Hepatocyte (in vitro differentiated cells): ENCODE data around the gene RAPGEF4.

Experiments
- CTCF ChIP-seq: fragments of 200-600 bp; sonication (generic); IDR thresholded peaks from 2 replicates; pipeline ENCODE4 v1.5.1; 2016; ENCODE audit warnings: antibody characterized with exemption, mild to moderate bottlenecking; ENCODE audit not compliant: poor library complexity
- EZH2 ChIP-seq: fragments of 200-600 bp; sonication (generic); IDR thresholded peaks from 2 replicates; pipeline ENCODE4 v1.6.1; 2016; ENCODE audit warnings: antibody characterized with exemption, mild to moderate bottlenecking, borderline replicate concordance
- EZH2phosphoT487 ChIP-seq: fragments of 200-600 bp; sonication (generic); IDR thresholded peaks from one replicate; pipeline ENCODE4 v1.6.1; 2018; ENCODE audit warnings: antibody characterized with exemption, mild to moderate bottlenecking, low read depth, moderate library complexity; ENCODE audit not compliant: unreplicated experiment, severe bottlenecking

GRCh38 chr2:172919732-172920131, 184.1 kb downstream of the RAPGEF4 start:
- TF ChIP-seq EZH2phosphoT487 (no peak), CTCF (no peak), EZH2 (no peak)
